Bone marrow (tissue), 2 donors: ENCODE data around the gene CFAP77.
"Not testable (repeated sequence)": the region's sequence is repeated elsewhere in the genome, so short reads cannot be mapped to it uniquely, and the experiment has no call there.

ENCODE experiments used
- DNase-seq, 2 donors: peaks; one replicate each; lab custom pipeline; 2025; lab: John Stamatoyannopoulos, UW

The CFAP77 gene

GRCh38 chr9:132409828-132410528 lies at the start of gene CFAP77:
Gene CFAP77, plus strand, starts transcription at chr9:132410211. Its CDS starts 61 bp downstream, at chr9:132410272.
- peak in 1 of 2 donors; percentile 33 for DNase-seq

- no peak for DNase-seq
These were observed 45.9 kb upstream of the CFAP77 start for GRCh38 chr9:132364068-132364467.

GRCh38 chr9:132365986-132366385 lies 44.0 kb upstream of the CFAP77 start:
- DNase-seq = peak in 1 of 2 donors; percentile 1

GRCh38 chr9:132366481-132366880 lies 43.5 kb upstream of the CFAP77 start:
- no peak for DNase-seq

- no peak for DNase-seq
These were observed 42.2 kb upstream of the CFAP77 start for GRCh38 chr9:132367613-132368313.

- DNase-seq = no peak
These were observed 40.6 kb upstream of the CFAP77 start for GRCh38 chr9:132369421-132369820.

GRCh38 chr9:132370592-132370991 lies 39.4 kb upstream of the CFAP77 start:
- no peak for DNase-seq

- DNase-seq = peak; percentile 9 to 94
These were observed 37.6 kb upstream of the CFAP77 start for GRCh38 chr9:132372177-132373095.

GRCh38 chr9:132377769-132378168 lies 32.2 kb upstream of the CFAP77 start:
- DNase-seq = not testable (repeated sequence)

GRCh38 chr9:132378416-132378815 lies 31.6 kb upstream of the CFAP77 start:
- not testable (repeated sequence) for DNase-seq

- peak in 1 of 2 donors; percentile 39 for DNase-seq
These were observed 28.0 kb upstream of the CFAP77 start for GRCh38 chr9:132381966-132382541.

GRCh38 chr9:132383462-132383883 lies 26.5 kb upstream of the CFAP77 start:
- peak in 1 of 2 donors; percentile 0 for DNase-seq

- no peak for DNase-seq
These were observed 25.6 kb upstream of the CFAP77 start for GRCh38 chr9:132384376-132384775.

GRCh38 chr9:132387133-132387532 lies 22.9 kb upstream of the CFAP77 start:
- DNase-seq = no peak

- DNase-seq = no peak
These were observed 19.0 kb upstream of the CFAP77 start for GRCh38 chr9:132390966-132391365.

- DNase-seq = no peak
These were observed 18.6 kb upstream of the CFAP77 start for GRCh38 chr9:132391449-132391848.

- DNase-seq = no peak
These were observed 14.5 kb upstream of the CFAP77 start for GRCh38 chr9:132395560-132395959.

- DNase-seq = no peak
These were observed 8.2 kb upstream of the CFAP77 start for GRCh38 chr9:132401824-132402223.

GRCh38 chr9:132404228-132404881 lies 5.7 kb upstream of the CFAP77 start:
- DNase-seq = peak in 1 of 2 donors; percentile 29

GRCh38 chr9:132406554-132407122 lies 3.4 kb upstream of the CFAP77 start, which contains the start of gene TTF1:
Gene TTF1, minus strand, starts transcription at chr9:132406840. Its CDS starts 4,019 bp downstream, at chr9:132402821.
- DNase-seq = peak; percentile 76 to 79

- DNase-seq = no peak
These were observed 2.8 kb upstream of the CFAP77 start for GRCh38 chr9:132407196-132407595.
